ENCODE data around the gene TJP3.

Gene TJP3

DNA sequence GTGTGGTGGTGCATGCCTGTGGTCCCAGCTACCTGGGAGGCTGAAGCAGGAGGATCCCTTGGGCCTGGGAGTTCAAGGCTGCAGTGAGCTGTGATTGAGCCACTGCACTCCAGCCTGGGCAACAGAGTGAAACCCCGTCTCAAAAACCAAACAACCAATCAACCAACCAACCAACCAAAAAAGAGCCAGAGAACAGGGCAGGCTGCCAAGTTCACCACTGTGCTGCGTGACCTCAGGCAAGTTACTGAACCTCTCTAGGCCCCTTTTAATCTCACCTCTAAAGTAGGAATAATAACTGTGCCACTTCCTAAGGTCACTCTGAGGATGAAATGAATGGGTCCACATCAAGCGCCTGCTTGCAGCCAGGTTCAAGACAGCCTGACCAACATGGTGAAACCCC is 16.9 kb downstream of the TJP3 start:
- Histone ChIP-seq H3K27me3 (ENCODE audit: control insufficient read depth in 5 of 5, insufficient read depth in 4 of 5, low read length in 5 of 5) (peaks cover 16 to 29% (median 25%) of the 10 kb centered on the region in 5 donors), H3K9ac (ENCODE audit: low read length in 5 of 5) (no peak overlapping the region), H3K36me3 (ENCODE audit: control insufficient read depth in 5 of 5, insufficient read depth in 5 of 5, low read length in 5 of 5) (no peaks in the 10 kb centered on the region), H3K9me3 (ENCODE audit: control insufficient read depth in 5 of 5, low read length in 5 of 5) (peaks cover 0 to 3% (median 0%) of the 10 kb centered on the region in 5 donors), H3K4me3 (ENCODE audit: low read depth in 1 of 5, low read length in 5 of 5) (no peak overlapping the region), H3K4me1 (ENCODE audit: control insufficient read depth in 5 of 5, insufficient read depth in 5 of 5, low read length in 5 of 5) (peaks cover 0 to 12% (median 9%) of the 10 kb centered on the region in 5 donors), H3K27ac (ENCODE audit: low read depth, low read length) (no peak overlapping the region)

DNA sequence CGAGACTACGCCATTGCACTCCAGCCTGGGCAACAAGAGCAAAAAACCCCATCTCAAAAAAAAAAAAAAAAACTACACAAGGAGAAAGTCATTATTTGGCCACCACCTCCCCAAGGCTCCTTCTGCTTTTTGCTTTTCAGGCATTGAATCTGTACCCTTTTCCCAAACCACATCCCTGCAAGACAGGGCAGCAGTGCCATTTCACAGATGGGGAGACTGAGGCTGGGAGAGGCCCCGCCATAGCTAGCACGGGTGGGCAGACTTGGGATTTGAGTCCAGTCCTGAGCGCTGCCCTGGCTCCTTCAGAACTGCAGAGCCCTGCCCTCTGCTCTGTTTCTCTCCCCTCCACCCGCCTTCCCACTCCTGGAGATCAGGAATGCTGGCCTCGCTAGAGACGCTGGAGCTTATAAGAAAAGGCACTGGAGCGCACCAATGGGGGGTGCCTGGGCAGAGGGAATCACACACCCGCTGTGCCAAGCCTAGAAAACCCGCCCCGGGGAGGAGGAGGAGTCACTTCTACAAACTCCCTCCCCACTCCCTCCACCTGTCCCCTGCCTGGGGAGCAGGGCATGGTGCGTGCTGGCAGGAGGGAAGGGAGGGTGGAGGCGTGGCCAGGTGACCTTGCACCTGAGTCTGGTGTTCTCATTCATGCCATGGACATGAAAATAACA is 17.6 kb downstream of the TJP3 start:
- H3K4me3 ChIP-seq (ENCODE audit: low read depth in 1 of 5, low read length in 5 of 5), result no peak overlapping the region
- no peaks in the 10 kb centered on the region for H3K36me3 ChIP-seq (ENCODE audit: control insufficient read depth in 5 of 5, insufficient read depth in 5 of 5, low read length in 5 of 5)
- no peak overlapping the region for H3K27ac ChIP-seq (ENCODE audit: low read depth, low read length)
- no peak overlapping the region for H3K9ac ChIP-seq (ENCODE audit: low read length in 5 of 5)
- peaks cover 0 to 10% (median 9%) of the 10 kb centered on the region in 5 donors for H3K4me1 ChIP-seq (ENCODE audit: control insufficient read depth in 5 of 5, insufficient read depth in 5 of 5, low read length in 5 of 5)
- H3K27me3 ChIP-seq (ENCODE audit: control insufficient read depth in 5 of 5, insufficient read depth in 4 of 5, low read length in 5 of 5), result peaks cover 9 to 23% (median 19%) of the 10 kb centered on the region in 5 donors
- peaks cover 0 to 3% (median 0%) of the 10 kb centered on the region in 5 donors for H3K9me3 ChIP-seq (ENCODE audit: control insufficient read depth in 5 of 5, low read length in 5 of 5)

DNA sequence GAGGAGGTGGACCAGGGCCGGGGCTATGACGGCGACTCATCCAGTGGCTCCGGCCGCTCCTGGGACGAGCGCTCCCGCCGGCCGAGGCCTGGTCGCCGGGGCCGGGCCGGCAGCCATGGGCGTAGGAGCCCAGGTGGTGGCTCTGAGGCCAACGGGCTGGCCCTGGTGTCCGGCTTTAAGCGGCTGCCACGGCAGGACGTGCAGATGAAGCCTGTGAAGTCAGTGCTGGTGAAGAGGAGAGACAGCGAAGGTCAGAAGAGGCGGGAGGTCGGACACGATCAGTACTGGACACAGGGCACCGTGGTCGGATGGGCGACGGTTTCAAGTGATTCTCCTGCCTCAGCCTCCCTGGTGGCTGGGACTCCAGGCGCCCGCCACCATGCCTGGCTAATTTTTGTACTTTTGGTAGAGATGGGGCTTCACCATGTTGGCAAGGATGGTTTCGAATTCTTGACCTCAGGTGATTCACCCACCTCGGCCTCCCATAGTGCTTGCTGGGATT is 22.3 kb downstream of the TJP3 start:
- H3K27ac ChIP-seq (ENCODE audit: low read depth, low read length), result no peak overlapping the region
- peaks cover 0 to 5% (median 1%) of the 10 kb centered on the region in 5 donors for H3K27me3 ChIP-seq (ENCODE audit: control insufficient read depth in 5 of 5, insufficient read depth in 4 of 5, low read length in 5 of 5)
- no peaks in the 10 kb centered on the region for H3K36me3 ChIP-seq (ENCODE audit: control insufficient read depth in 5 of 5, insufficient read depth in 5 of 5, low read length in 5 of 5)
- no peak overlapping the region for H3K9ac ChIP-seq (ENCODE audit: low read length in 5 of 5)
- H3K4me1 ChIP-seq (ENCODE audit: control insufficient read depth in 5 of 5, insufficient read depth in 5 of 5, low read length in 5 of 5), result no peaks in the 10 kb centered on the region
- peaks cover 0 to 3% (median 0%) of the 10 kb centered on the region in 5 donors for H3K9me3 ChIP-seq (ENCODE audit: control insufficient read depth in 5 of 5, low read length in 5 of 5)
- no peak overlapping the region for H3K4me3 ChIP-seq (ENCODE audit: low read depth in 1 of 5, low read length in 5 of 5)

DNA sequence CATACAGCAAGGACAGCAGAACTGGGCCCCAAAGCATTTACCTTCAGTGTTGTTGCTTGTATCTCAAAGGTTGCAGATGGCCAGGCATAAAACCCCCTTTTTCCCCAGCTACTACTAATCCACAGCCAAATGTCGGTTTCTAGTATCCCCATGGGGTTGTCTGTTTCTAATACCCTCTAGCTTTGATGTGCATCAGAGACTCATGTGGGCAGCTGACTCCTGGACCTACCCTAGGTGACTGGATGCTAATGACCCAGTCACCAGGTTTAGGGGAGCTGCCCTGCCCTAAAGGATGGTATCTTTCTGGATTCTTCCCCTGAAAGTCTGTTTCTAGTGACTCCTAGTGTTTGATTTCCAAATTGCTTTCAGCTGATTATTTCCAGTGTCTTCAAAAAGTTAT is 23.9 kb downstream of the TJP3 start:
- Histone ChIP-seq H3K4me1 (ENCODE audit: control insufficient read depth in 5 of 5, insufficient read depth in 5 of 5, low read length in 5 of 5) (no peaks in the 10 kb centered on the region), H3K27me3 (ENCODE audit: control insufficient read depth in 5 of 5, insufficient read depth in 4 of 5, low read length in 5 of 5) (peaks cover 0 to 13% (median 5%) of the 10 kb centered on the region in 5 donors), H3K36me3 (ENCODE audit: control insufficient read depth in 5 of 5, insufficient read depth in 5 of 5, low read length in 5 of 5) (no peaks in the 10 kb centered on the region), H3K9ac (ENCODE audit: low read length in 5 of 5) (no peak overlapping the region), H3K27ac (ENCODE audit: low read depth, low read length) (no peak overlapping the region), H3K4me3 (ENCODE audit: low read depth in 1 of 5, low read length in 5 of 5) (no peak overlapping the region), H3K9me3 (ENCODE audit: control insufficient read depth in 5 of 5, low read length in 5 of 5) (peaks cover 0 to 3% (median 0%) of the 10 kb centered on the region in 5 donors)

DNA sequence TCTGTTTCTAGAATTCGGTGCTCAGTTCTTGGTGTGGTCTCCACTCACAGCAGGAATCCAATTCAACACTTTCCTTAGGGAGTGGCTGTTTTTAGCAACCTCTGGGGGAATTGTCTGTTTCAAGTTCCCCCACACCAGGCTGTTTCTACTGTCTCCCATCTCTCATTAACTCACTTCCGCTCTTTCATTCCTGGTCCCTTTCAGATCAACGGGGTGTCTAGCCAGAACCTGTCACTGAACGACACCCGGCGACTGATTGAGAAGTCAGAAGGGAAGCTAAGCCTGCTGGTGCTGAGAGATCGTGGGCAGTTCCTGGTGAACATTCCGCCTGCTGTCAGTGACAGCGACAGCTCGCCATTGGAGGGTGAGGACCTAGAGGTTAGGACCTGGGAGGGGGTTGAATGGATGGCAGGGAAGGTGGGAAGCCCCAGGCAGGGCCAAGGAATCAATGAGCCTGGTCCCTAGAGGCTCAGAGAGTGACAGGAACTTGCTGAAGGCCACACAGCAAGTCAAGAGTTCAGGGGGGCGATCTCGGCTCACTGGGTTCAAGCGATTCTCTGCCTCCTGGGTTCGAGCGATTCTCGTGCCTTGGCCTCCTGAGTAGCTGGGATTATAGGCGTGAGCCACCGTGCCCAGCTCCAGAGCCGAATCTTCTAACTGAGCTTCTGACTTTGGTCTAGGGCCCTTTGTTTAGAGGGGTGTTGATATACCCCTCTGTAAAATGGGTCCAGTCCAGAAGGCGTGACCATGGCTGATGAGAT is 25.5 kb downstream of the TJP3 start:
- Histone ChIP-seq H3K4me1 (ENCODE audit: control insufficient read depth in 5 of 5, insufficient read depth in 5 of 5, low read length in 5 of 5) (no peaks in the 10 kb centered on the region), H3K9ac (ENCODE audit: low read length in 5 of 5) (no peak overlapping the region), H3K27me3 (ENCODE audit: control insufficient read depth in 5 of 5, insufficient read depth in 4 of 5, low read length in 5 of 5) (peaks cover 0 to 24% (median 8%) of the 10 kb centered on the region in 5 donors), H3K36me3 (ENCODE audit: control insufficient read depth in 5 of 5, insufficient read depth in 5 of 5, low read length in 5 of 5) (no peaks in the 10 kb centered on the region), H3K9me3 (ENCODE audit: control insufficient read depth in 5 of 5, low read length in 5 of 5) (peaks cover 0 to 3% (median 0%) of the 10 kb centered on the region in 5 donors), H3K27ac (ENCODE audit: low read depth, low read length) (no peak overlapping the region), H3K4me3 (ENCODE audit: low read depth in 1 of 5, low read length in 5 of 5) (no peak overlapping the region)

DNA sequence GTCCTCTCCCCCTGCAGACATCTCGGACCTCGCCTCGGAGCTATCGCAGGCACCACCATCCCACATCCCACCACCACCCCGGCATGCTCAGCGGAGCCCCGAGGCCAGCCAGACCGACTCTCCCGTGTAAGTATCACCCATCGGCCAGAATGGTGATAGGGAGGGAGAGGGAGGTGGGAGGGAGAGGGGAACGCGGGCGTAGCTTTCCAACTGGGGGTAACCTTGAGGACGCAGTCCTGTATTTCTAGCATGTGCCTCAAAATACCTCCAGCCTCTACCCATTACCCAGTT is 26.1 kb downstream of the TJP3 start:
- Histone ChIP-seq H3K27me3 (ENCODE audit: control insufficient read depth in 5 of 5, insufficient read depth in 4 of 5, low read length in 5 of 5) (peaks cover 0 to 24% (median 9%) of the 10 kb centered on the region in 5 donors), H3K27ac (ENCODE audit: low read depth, low read length) (no peak overlapping the region), H3K9ac (ENCODE audit: low read length in 5 of 5) (no peak overlapping the region), H3K4me3 (ENCODE audit: low read depth in 1 of 5, low read length in 5 of 5) (no peak overlapping the region), H3K4me1 (ENCODE audit: control insufficient read depth in 5 of 5, insufficient read depth in 5 of 5, low read length in 5 of 5) (no peaks in the 10 kb centered on the region), H3K9me3 (ENCODE audit: control insufficient read depth in 5 of 5, low read length in 5 of 5) (no peaks in the 10 kb centered on the region), H3K36me3 (ENCODE audit: control insufficient read depth in 5 of 5, insufficient read depth in 5 of 5, low read length in 5 of 5) (no peaks in the 10 kb centered on the region)

DNA sequence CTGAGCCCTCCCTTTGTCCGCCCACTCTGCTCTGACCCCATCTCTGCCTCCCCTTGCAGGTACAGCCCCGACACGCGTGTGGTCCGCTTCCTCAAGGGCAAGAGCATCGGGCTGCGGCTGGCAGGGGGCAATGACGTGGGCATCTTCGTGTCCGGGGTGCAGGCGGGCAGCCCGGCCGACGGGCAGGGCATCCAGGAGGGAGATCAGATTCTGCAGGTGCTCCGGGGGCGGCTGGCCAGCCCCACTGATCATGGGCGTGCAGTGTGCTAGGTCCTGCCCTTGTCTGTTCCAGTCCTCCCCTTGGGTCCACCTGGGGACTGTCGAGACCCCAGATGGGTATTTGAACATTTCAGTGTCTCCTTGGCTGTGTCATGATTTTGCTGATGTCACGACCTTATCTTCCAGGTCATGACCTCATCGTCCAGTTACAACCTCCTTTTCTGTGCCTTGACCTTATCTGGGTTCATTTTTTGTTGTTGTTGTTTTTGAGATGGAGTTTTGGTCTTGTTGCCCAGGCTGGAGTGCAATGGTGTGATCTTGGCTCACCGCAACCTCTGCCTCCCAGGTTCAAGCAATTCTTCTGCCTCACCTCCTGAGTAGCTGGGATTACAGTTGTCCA is 28.0 kb downstream of the TJP3 start:
- no peaks in the 10 kb centered on the region for H3K9me3 ChIP-seq (ENCODE audit: control insufficient read depth in 5 of 5, low read length in 5 of 5)
- no peaks in the 10 kb centered on the region for H3K4me1 ChIP-seq (ENCODE audit: control insufficient read depth in 5 of 5, insufficient read depth in 5 of 5, low read length in 5 of 5)
- no peaks in the 10 kb centered on the region for H3K36me3 ChIP-seq (ENCODE audit: control insufficient read depth in 5 of 5, insufficient read depth in 5 of 5, low read length in 5 of 5)
- no peak overlapping the region for H3K27ac ChIP-seq (ENCODE audit: low read depth, low read length)
- H3K27me3 ChIP-seq (ENCODE audit: control insufficient read depth in 5 of 5, insufficient read depth in 4 of 5, low read length in 5 of 5), result peaks cover 0 to 24% (median 9%) of the 10 kb centered on the region in 5 donors
- H3K9ac ChIP-seq (ENCODE audit: low read length in 5 of 5), result no peak overlapping the region
- H3K4me3 ChIP-seq (ENCODE audit: low read depth in 1 of 5, low read length in 5 of 5), result no peak overlapping the region

DNA sequence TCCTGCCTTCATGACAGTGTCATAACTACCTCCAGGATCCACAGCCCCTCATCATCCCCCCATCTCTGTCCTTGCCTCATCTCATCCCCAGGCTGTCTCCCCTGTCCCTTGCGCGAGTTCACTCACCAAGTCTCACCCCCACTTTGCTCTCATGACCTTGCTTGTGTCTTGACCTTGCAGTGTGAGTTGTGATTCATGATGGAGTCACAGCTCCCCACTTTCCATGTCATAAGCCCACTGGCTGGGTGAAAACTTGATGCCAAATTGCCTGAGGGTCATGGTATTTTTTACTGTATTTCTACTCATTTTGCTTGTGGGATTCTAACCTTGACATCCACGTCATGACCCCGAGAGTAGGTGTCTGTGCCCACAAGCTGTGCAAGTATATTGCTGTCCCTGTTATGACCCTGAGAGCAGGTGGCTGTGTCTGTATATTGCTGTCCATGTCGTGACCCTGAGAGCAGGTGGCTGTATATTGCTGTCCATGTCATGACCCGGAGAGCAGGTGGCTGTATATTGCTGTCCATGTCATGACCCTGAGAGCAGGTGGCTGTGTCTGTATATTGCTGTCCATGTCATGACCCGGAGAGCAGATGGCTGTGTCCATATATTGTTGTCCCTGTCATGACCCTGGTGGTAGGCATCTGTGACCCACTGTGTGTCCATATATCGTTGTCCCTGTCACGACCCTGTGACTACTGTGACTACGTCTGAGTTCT is 29.5 kb downstream of the TJP3 start:
- Histone ChIP-seq H3K36me3 (ENCODE audit: control insufficient read depth in 5 of 5, insufficient read depth in 5 of 5, low read length in 5 of 5) (no peaks in the 10 kb centered on the region), H3K9me3 (ENCODE audit: control insufficient read depth in 5 of 5, low read length in 5 of 5) (no peaks in the 10 kb centered on the region), H3K27me3 (ENCODE audit: control insufficient read depth in 5 of 5, insufficient read depth in 4 of 5, low read length in 5 of 5) (peaks cover 0 to 24% (median 9%) of the 10 kb centered on the region in 5 donors), H3K4me1 (ENCODE audit: control insufficient read depth in 5 of 5, insufficient read depth in 5 of 5, low read length in 5 of 5) (no peaks in the 10 kb centered on the region), H3K9ac (ENCODE audit: low read length in 5 of 5) (no peak overlapping the region), H3K27ac (ENCODE audit: low read depth, low read length) (no peak overlapping the region), H3K4me3 (ENCODE audit: low read depth in 1 of 5, low read length in 5 of 5) (no peak overlapping the region)

DNA sequence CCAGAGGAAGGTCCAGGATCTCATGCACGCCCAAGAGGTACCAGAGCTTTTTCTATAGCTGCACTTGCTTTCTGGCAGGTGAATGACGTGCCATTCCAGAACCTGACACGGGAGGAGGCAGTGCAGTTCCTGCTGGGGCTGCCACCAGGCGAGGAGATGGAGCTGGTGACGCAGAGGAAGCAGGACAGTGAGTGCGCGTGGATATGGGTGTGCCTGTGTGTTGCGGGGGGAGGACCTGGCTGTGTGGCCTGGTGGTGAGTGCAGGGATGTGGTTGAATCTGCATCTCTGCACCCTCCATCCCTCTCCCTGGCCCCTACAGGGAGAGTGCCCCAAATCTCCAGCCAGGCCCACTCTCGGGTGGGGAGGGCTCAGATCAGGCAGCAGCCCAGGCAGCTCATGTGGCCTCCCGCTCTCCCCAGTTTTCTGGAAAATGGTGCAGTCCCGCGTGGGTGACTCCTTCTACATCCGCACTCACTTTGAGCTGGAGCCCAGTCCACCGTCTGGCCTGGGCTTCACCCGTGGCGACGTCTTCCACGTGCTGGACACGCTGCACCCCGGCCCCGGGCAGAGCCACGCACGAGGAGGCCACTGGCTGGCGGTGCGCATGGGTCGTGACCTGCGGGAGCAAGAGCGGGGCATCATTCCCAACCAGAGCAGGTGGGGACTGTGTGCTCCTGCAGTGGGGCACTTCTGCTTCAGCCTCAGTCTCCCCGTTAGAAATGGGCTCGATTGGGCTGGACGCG is 30.5 kb downstream of the TJP3 start:
- H3K27ac ChIP-seq (ENCODE audit: low read depth, low read length), result no peak overlapping the region
- H3K9me3 ChIP-seq (ENCODE audit: control insufficient read depth in 5 of 5, low read length in 5 of 5), result peaks cover 0 to 3% (median 0%) of the 10 kb centered on the region in 5 donors
- H3K36me3 ChIP-seq (ENCODE audit: control insufficient read depth in 5 of 5, insufficient read depth in 5 of 5, low read length in 5 of 5), result no peaks in the 10 kb centered on the region
- no peak overlapping the region for H3K4me3 ChIP-seq (ENCODE audit: low read depth in 1 of 5, low read length in 5 of 5)
- H3K27me3 ChIP-seq (ENCODE audit: control insufficient read depth in 5 of 5, insufficient read depth in 4 of 5, low read length in 5 of 5), result peaks cover 0 to 24% (median 9%) of the 10 kb centered on the region in 5 donors
- no peaks in the 10 kb centered on the region for H3K4me1 ChIP-seq (ENCODE audit: control insufficient read depth in 5 of 5, insufficient read depth in 5 of 5, low read length in 5 of 5)
- H3K9ac ChIP-seq (ENCODE audit: low read length in 5 of 5), result no peak overlapping the region
